Lower leg skin (tissue), 4 donors: ENCODE measurements around the gene GLRX5. TPM values are rescaled to one million over a fixed set of nuclear protein-coding genes. Genes with fewer than 3 reads are reported as not detected.
A peak's percentile ranks its signal among the peaks of the same experiment; 100 is the strongest.

Experiments
- DNase-seq, 2 donors: peaks; one replicate each; pipeline ENCODE4 v3.0.0-alpha.2; 2019; ENCODE audit warnings: low spot score in 2 of 2
- H3K4me3 ChIP-seq: fragments of 200-600 bp; sonication (generic); 2 replicates; pipeline ENCODE4 v1.5.1; 2017; ENCODE audit warnings: mild to moderate bottlenecking, low read depth; ENCODE audit not compliant: poor library complexity, severe bottlenecking
- POLR2A ChIP-seq, 2 donors: fragments of 450-650 bp; IDR thresholded peaks; one replicate each; pipeline ENCODE4 v1.6.1; 2016 to 2017; ENCODE audit warnings: antibody characterized with exemption in 2 of 2, mild to moderate bottlenecking in 1 of 2, moderate library complexity in 1 of 2
- WGBS, 2 donors: methylation state at CpG; one replicate each; pipeline ENCODE4 v1.1.5; 2018; 5-methylcytosine and 5-hydroxymethylcytosine counted together
- intact Hi-C: fragments of 100-400 bp; cut with DNase I; formaldehyde crosslinking; loops from one replicate; pipeline ENCODE4 v1.15.0; 2023; ENCODE audit warnings: low total_unique reads
- total RNA-seq, 4 donors: library from RNA; depleted of rRNA; stranded (reverse); fragments of >200 nt; gene quantifications; one replicate each; pipeline ENCODE4 v1.1.0, GENCODE V29; 2016
- TF ChIP-seq, protein P1 (sequence below), 3 donors: fragments of 450-650 bp; IDR thresholded peaks; one replicate each; pipeline ENCODE4 v1.5.1; 2016; ENCODE audit warnings: antibody characterized with exemption in 3 of 3, mild to moderate bottlenecking in 3 of 3, moderate library complexity in 2 of 3

The GLRX5 gene
- total RNA-seq, result 10 to 100 TPM; 26.4 to 34.6 (median 33.9) TPM

DNA sequence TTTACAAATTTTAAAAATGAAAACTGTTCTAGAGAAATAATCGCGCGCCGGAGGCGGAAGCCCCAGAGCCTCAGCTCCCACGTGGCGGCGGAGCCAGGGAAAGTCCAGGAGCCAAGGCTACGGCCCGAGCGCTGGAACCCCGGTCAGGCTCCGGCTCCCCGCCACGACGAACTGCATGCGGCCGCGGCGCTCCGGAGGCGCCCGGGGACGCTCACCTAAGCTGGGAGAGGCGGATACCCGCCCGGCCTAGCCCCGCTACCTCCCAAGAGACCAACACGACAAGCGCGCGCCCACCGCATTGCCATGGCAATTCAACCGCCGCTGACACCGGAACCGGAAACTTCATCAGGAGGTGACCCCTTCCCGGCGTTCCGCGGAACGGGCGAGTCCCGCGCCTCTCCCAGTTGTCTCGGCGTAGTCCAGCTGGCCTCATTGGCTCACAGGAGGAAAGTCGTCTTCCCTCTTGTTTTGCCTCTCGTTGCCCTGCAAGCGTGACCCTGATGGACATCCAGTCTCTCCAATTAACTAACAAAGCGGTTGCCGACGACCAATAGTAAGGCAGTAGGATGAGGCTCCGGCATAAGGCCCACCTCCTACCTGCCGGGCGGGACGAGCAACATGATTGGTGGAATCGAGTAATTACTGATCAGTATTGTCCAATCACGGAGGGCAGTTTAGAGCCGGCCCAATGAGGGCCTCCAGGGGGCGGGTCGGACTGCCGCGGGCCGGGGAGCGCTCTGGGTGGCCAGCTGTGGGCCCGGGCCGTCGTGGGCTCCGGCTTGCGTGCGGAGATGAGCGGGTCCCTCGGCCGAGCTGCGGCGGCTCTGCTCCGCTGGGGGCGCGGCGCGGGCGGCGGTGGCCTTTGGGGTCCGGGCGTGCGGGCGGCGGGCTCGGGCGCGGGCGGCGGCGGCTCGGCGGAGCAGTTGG, at the start of gene GLRX5:
Gene GLRX5, plus strand, starts transcription at position 752 of the 927 bp plus-strand sequence. Its CDS starts 40 bp downstream, at position 792.
- intact Hi-C loops, result no loop called here
- 0 to 1% methylated on average over 43 to 66 of the region's 97 CpGs for WGBS, 2 donors
- H3K4me3 ChIP-seq, result peak within 1 kb of the TSS; percentile 90
- TF ChIP-seq POLR2A (IDR thresholded peaks at IDR 0.05), result no peak
- TF ChIP-seq, protein P1, sequence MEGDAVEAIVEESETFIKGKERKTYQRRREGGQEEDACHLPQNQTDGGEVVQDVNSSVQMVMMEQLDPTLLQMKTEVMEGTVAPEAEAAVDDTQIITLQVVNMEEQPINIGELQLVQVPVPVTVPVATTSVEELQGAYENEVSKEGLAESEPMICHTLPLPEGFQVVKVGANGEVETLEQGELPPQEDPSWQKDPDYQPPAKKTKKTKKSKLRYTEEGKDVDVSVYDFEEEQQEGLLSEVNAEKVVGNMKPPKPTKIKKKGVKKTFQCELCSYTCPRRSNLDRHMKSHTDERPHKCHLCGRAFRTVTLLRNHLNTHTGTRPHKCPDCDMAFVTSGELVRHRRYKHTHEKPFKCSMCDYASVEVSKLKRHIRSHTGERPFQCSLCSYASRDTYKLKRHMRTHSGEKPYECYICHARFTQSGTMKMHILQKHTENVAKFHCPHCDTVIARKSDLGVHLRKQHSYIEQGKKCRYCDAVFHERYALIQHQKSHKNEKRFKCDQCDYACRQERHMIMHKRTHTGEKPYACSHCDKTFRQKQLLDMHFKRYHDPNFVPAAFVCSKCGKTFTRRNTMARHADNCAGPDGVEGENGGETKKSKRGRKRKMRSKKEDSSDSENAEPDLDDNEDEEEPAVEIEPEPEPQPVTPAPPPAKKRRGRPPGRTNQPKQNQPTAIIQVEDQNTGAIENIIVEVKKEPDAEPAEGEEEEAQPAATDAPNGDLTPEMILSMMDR (IDR thresholded peaks at IDR 0.05), result no peak
- DNase-seq, result peak; percentile 100

DNA sequence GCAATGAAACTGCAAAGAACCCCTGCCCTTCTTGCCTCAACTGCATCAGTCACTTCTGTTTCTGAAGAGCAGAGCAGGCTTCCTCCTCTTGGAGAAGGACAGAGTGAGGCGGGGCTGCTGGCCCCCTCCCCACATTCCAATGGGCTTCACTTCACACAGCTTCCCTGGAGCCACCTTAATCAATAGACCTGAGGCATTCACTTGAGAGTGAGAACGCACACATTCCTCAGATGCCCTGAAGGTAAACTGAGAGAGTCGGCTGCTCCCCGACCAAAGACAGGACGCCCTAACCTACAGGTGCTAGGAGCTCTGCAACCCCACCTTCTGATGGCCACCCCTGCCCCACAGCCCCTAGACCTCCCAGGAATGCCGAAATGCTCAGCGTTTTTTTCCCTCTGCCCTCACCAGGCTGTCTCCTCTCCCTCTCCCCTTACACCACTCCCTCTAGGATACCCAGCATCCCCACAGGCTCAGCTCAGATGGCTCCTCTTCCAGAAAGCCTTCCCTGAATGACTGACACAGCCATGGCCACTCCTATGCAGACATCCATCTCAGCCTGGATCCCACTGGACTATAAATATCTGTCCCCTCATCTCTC, 49.5 kb upstream of the GLRX5 start:
- intact Hi-C loops, result no loop called here
- TF ChIP-seq, protein P1 (IDR thresholded peaks at IDR 0.05), result no peak
- TF ChIP-seq POLR2A (IDR thresholded peaks at IDR 0.05), result no peak
- 83 to 84% methylated on average over 7 of the region's 7 CpGs for WGBS, 2 donors
- no peak overlapping the region for H3K4me3 ChIP-seq
- DNase-seq, result no peak

DNA sequence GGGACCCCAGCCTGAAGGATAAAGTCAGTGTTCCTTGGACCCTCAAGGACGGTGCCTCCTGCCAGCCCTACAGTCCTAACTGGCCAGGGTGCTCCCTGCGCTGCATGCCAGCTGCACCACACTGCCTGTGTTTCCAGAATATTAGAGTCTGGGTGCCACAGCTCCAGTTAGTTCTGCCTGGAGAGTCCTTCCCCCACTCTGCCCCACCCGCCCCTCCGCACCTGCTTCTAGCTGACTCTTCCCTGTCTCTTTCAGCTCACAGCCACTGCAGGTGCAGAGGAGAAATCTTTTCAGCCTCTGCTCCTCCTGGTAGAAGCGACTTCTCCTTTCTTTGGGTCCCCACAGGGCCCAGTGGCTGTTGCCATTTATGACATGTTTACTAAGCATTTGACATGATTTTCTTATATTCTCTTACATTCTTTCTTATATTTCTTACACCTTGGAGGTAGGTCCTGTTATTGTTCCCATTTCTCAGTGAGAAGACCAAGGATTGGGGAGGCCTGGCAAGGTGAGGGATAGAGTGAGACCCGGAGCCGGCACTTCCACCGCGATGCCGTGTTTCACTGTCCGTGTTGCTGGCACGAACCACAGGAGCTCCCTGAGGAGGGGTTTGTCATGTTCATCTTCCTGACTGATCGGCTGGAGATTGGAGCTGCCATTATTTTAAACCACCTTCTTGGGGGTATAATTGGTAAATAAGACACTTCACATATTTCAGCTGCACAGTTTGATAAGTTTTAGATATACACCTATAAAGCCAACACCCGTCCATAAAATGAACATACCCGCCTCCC, 47.8 kb upstream of the GLRX5 start:
- H3K4me3 ChIP-seq, result no peak overlapping the region
- no peak for DNase-seq
- TF ChIP-seq, protein P1 (IDR thresholded peaks at IDR 0.05), result no peak
- no peak for TF ChIP-seq POLR2A (IDR thresholded peaks at IDR 0.05)
- WGBS, 2 donors, result 84 to 91% methylated on average over 15 of the region's 15 CpGs
- intact Hi-C loops, result no loop called here

DNA sequence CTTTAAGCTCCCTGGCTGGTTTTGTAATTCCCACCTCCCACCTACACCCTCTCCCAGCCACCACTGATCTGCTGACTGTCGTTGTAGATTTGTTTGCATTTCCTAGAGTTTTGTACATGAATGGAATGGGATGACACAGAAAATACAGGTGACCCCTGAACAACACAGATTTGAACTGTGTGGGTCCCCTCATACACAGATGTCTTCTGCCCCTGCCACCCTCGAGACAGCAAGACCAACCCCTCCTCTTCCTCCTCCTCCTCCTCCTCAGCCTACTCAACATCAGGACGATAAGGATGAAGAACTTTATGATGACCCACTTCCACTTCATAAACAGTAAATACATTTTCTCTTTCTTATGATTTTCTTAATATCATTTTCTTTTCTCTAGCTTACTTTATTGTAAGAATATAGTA, 47.2 kb upstream of the GLRX5 start:
- H3K4me3 ChIP-seq, result no peak overlapping the region
- intact Hi-C loops, result no loop called here
- DNase-seq, result no peak
- no peak for TF ChIP-seq POLR2A (IDR thresholded peaks at IDR 0.05)
- TF ChIP-seq, protein P1 (IDR thresholded peaks at IDR 0.05), result no peak
- 69 to 73% methylated on average over 3 of the region's 3 CpGs for WGBS, 2 donors

DNA sequence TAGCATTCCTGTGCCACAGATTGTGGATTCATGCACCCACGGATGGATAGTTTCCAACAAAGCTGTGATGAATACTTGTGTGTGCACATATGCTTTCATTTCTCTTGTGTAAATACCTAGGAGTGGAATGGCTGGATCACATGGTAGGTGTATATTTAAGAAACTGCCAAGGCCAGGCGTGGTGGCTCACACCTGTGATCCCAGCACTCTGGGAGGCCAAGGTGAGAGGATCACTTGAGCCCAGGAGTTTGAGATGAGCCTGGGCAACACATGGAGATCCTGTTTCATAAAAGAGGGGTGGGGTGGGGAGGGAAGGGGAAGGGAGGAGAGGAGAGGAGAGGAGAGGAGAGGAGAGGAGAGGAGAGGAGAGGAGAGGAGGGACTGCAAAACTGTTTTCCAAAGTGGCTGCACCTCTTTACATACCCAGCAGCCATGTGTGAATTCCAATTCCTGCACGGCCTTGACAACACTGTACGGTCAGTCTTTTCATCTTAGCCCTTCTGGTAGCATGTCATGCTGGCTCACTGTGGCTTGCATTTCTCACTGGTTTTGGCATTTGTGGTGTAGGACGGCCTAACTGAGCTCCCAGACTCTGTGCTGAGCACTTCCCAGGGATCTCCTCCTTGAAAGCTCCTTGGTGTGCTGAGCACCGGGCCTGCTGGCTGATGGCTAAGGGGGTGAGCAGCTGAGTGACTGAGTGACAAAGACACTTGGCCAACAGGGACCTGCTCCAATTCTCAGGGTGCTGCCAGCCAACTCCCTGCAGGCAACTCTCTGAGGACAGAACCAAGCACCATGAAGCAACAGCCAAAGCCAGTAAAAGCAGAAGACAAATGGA, 46.3 kb upstream of the GLRX5 start:
- TF ChIP-seq, protein P1 (IDR thresholded peaks at IDR 0.05), result no peak
- no peak for TF ChIP-seq POLR2A (IDR thresholded peaks at IDR 0.05)
- no peak for DNase-seq
- intact Hi-C loops, result no loop called here
- no peak overlapping the region for H3K4me3 ChIP-seq
- 56 to 70% methylated on average over 6 of the region's 6 CpGs for WGBS, 2 donors
